B cell (primary cell): ENCODE measurements around the gene FAM8A1. TPM values are rescaled to one million over a fixed set of nuclear protein-coding genes. Genes with fewer than 3 reads are reported as not detected.
"Not testable (repeated sequence)": the region's sequence is repeated elsewhere in the genome, so short reads cannot be mapped to it uniquely, and the experiment has no call there.

Experiments
- ATAC-seq: fragments of 200-7000 bp; cut with Tn5 transposase; one replicate; pipeline ENCODE4 v1.10.0; 2021; ENCODE audit warnings: low read depth, mild to moderate bottlenecking, moderate number of reproducible peaks, moderate library complexity
- CTCF ChIA-PET: fragments of 350-600 bp; sonication (Branson Sonifier 250); formaldehyde crosslinking; loops from one replicate; lab custom pipeline; 2021; ENCODE audit warnings: antibody characterized with exemption, inconsistent platforms; lab: Charles Lee
- POLR2A ChIA-PET: fragments of 350-600 bp; sonication (Branson Sonifier 250); formaldehyde crosslinking; loops from one replicate; lab custom pipeline; 2021; ENCODE audit warnings: antibody characterized with exemption; lab: Charles Lee
- DNase-seq: peaks from one replicate; pipeline ENCODE4 v3.0.0; 2013
- H2AFZ ChIP-seq: 2 replicates; pipeline ENCODE4 v1.6.1; 2012; ENCODE audit warnings: mild to moderate bottlenecking, low read depth, low read length; ENCODE audit not compliant: insufficient read depth, poor library complexity, severe bottlenecking
- H3K27ac ChIP-seq, 2 donors: 1 replicate in 1 of 2; 2 replicates in 1 of 2; pipeline ENCODE4 v1.5.1; 2012 to 2013; ENCODE audit warnings: low read length in 2 of 2, mild to moderate bottlenecking in 2 of 2, moderate library complexity in 1 of 2
- H3K27me3 ChIP-seq, 4 experiments: fragments of 200-600 bp in 1 of 4; sonication (generic) in 1 of 4; replicated peaks in 1 of 4; 1 replicate in 2 of 4; 2 replicates in 2 of 4; pipeline versions ENCODE4 v1.6.1 to v1.7.0; 2013 to 2016; ENCODE audit warnings: low read length in 3 of 4, mild to moderate bottlenecking in 2 of 4, mixed read lengths in 1 of 4, moderate library complexity in 1 of 4; ENCODE audit not compliant: insufficient read depth in 4 of 4, control insufficient read depth in 3 of 4; ENCODE audit errors: control extremely low read depth in 1 of 4
- H3K36me3 ChIP-seq, 2 experiments: replicated peaks in 1 of 2; 1 replicate in 1 of 2; 2 replicates in 1 of 2; pipeline versions ENCODE4 v1.6.1 to v1.7.1; 2013; ENCODE audit warnings: low read length in 1 of 2; ENCODE audit not compliant: insufficient read depth in 2 of 2, control insufficient read depth in 1 of 2; ENCODE audit errors: control extremely low read depth in 1 of 2, extremely low read depth in 1 of 2
- H3K4me1 ChIP-seq, 2 donors: fragments of 200-600 bp in 1 of 2; sonication (generic) in 1 of 2; 1 replicate in 1 of 2; 2 replicates in 1 of 2; pipeline versions ENCODE4 v1.5.1 to v1.6.1; 2013 to 2017; ENCODE audit warnings: low read length in 2 of 2; ENCODE audit not compliant: control insufficient read depth in 2 of 2, insufficient read depth in 2 of 2
- H3K4me2 ChIP-seq: replicated peaks from 2 replicates; pipeline ENCODE3; 2012; ENCODE audit warnings: mild to moderate bottlenecking, low read depth, low read length; ENCODE audit not compliant: poor library complexity, severe bottlenecking
- H3K4me3 ChIP-seq, 5 experiments: fragments of 200-600 bp in 1 of 5; sonication (generic) in 1 of 5; 1 replicate in 3 of 5; 2 replicates in 2 of 5; pipeline versions ENCODE4 v1.5.1 to v1.7.0; 2011 to 2016; ENCODE audit warnings: low read length in 4 of 5, mild to moderate bottlenecking in 4 of 5, low read depth in 2 of 5, control low read depth in 1 of 5, moderate library complexity in 1 of 5; ENCODE audit not compliant: insufficient read depth in 1 of 5; ENCODE audit errors: control extremely low read depth in 1 of 5, extremely low read depth in 1 of 5
- H3K79me2 ChIP-seq: fragments of 200-600 bp; sonication (generic); one replicate; pipeline ENCODE4 v1.6.0; 2016; ENCODE audit warnings: low read length; ENCODE audit not compliant: control insufficient read depth, insufficient read depth
- H3K9ac ChIP-seq: fragments of 200-600 bp; sonication (generic); 2 replicates; pipeline ENCODE4 v1.6.1; 2017; ENCODE audit warnings: mild to moderate bottlenecking, low read length, moderate library complexity
- H3K9me3 ChIP-seq, 3 donors: one replicate each; pipeline versions ENCODE4 v1.6.1 to v1.7.1; 2013; ENCODE audit warnings: low read length in 2 of 3; ENCODE audit not compliant: control insufficient read depth in 2 of 3, insufficient read depth in 1 of 3; ENCODE audit errors: control extremely low read depth in 1 of 3
- H4K20me1 ChIP-seq: 2 replicates; pipeline ENCODE4 v1.6.0; 2012; ENCODE audit warnings: mild to moderate bottlenecking, low read length; ENCODE audit not compliant: insufficient read depth, control insufficient read depth, poor library complexity, severe bottlenecking
- H3K27ac Mint-ChIP-seq: one replicate; pipeline ENCODE4 v1.8.0; 2021; ENCODE audit warnings: mixed read lengths
- H3K27me3 Mint-ChIP-seq: one replicate; pipeline ENCODE4 v1.8.0; 2021; ENCODE audit warnings: mixed read lengths
- H3K4me1 Mint-ChIP-seq: one replicate; pipeline ENCODE4 v1.8.0; 2021; ENCODE audit warnings: mixed read lengths
- H3K4me3 Mint-ChIP-seq: one replicate; pipeline ENCODE4 v1.8.0; 2021; ENCODE audit warnings: mixed read lengths
- H3K9me3 Mint-ChIP-seq: one replicate; pipeline ENCODE4 v1.8.0; 2022; ENCODE audit warnings: mixed read lengths; ENCODE audit not compliant: insufficient read depth
- CTCF ChIP-seq: fragments of 200-600 bp; IDR thresholded peaks from one replicate; pipeline ENCODE4 v1.8.0; 2022; ENCODE audit warnings: antibody characterized with exemption, mild to moderate bottlenecking
- EZH2 ChIP-seq: IDR thresholded peaks from 2 replicates; pipeline ENCODE4 v1.6.1; 2012; ENCODE audit warnings: borderline replicate concordance, low read depth, mild to moderate bottlenecking, moderate library complexity, low read length; ENCODE audit not compliant: insufficient read depth, poor library complexity, severe bottlenecking
- whole genome bisulfite sequencing: methylation state at CpG from one replicate; pipeline ENCODE4 v1.1.5; 2013; ENCODE audit warnings: missing lambda C conversion rate; ENCODE audit not compliant: insufficient coverage; 5-methylcytosine and 5-hydroxymethylcytosine counted together
- intact Hi-C: fragments of 100-400 bp; cut with micrococcal nuclease; formaldehyde crosslinking; loops from one replicate; pipeline ENCODE4 v1.10.0; 2022
- polyA plus RNA-seq: library from polyadenylated mRNA; depleted of rRNA; stranded (reverse); fragments of >200 nt; gene quantifications from 2 replicates; pipeline ENCODE4 v1.2.3, GENCODE V29; 2012
- total RNA-seq, 2 donors: library from RNA; stranded (reverse); fragments of 120-200 nt in 1 of 2; gene quantifications; 1 replicate in 1 of 2; 2 replicates in 1 of 2; pipeline versions ENCODE4 v1.2.3 to v1.2.4, GENCODE V29; 2013 to 2022

The FAM8A1 gene
- total and polyA plus RNA-seq, 2 donors (not counting 1 experiment from before 2014, with no cell fraction given): 4.6 to 7.0 TPM

GRCh38 chr6:17580518-17581048 lies 19.5 kb upstream of the FAM8A1 start:
- H3K79me2 ChIP-seq: no peaks in the 10 kb centered on the region
- intact Hi-C loops: loop anchor here (5.0 kb wide), 1 partner anchor 542 kb away; the partner anchor contains the start of gene NHLRC1
- Mint-ChIP-seq H3K27ac (no peak overlapping the region), H3K27me3 (peaks cover 14% of the 10 kb centered on the region), H3K4me3 (peak overlapping the region; percentile 63), H3K4me1 (no peaks in the 10 kb centered on the region), H3K9me3 (peaks cover 9% of the 10 kb centered on the region)
- no peaks in the 10 kb centered on the region for H3K36me3 ChIP-seq
- peak overlapping the region; percentile 78 for H3K4me2 ChIP-seq
- no peaks in the 10 kb centered on the region for H3K4me1 ChIP-seq
- peak; percentile 58 for ATAC-seq
- H2AFZ ChIP-seq: peak overlapping the region; percentile 73
- peaks cover 0 to 3% (median 0%) of the 10 kb centered on the region in 4 experiments for H3K27me3 ChIP-seq
- DNase-seq: no peak
- ChIA-PET CTCF (interaction anchor here (3.7 kb wide), 1 partner anchor 224 kb away, joined by 20 read pairs; no protein-coding TSS in a partner anchor), POLR2A (no interaction called here)
- TF ChIP-seq EZH2: no peak
- TF ChIP-seq CTCF: no peak
- H3K4me3 ChIP-seq: peak overlapping the region in 4 of 5 experiments; percentile 25 to 61 (median 50)
- WGBS: 32% methylated on average over 48 of the region's 53 CpGs
- H3K9me3 ChIP-seq: peaks cover 0 to 10% (median 7%) of the 10 kb centered on the region in 3 donors
- peak overlapping the region; percentile 48 for H3K9ac ChIP-seq
- no peaks in the 10 kb centered on the region for H4K20me1 ChIP-seq
- no peak overlapping the region for H3K27ac ChIP-seq

GRCh38 chr6:17581282-17581681 lies 18.8 kb upstream of the FAM8A1 start:
- H2AFZ ChIP-seq, H3K9me3 Mint-ChIP-seq, H3K79me2 ChIP-seq, H3K4me1 ChIP-seq, H3K27ac Mint-ChIP-seq, POLR2A ChIA-PET, DNase-seq, H3K4me2 ChIP-seq, H3K4me1 Mint-ChIP-seq, ATAC-seq, H4K20me1 ChIP-seq, H3K9me3 ChIP-seq, H3K27me3 ChIP-seq, H3K27ac ChIP-seq, H3K9ac ChIP-seq, H3K4me3 ChIP-seq, H3K36me3 ChIP-seq: not testable (repeated sequence)
- peak overlapping the region; percentile 25 for H3K4me3 Mint-ChIP-seq
- 96% methylated on average over 5 of the region's 7 CpGs for WGBS
- intact Hi-C loops: loop anchor here (5.0 kb wide), 1 partner anchor 541 kb away; the partner anchor contains the start of gene NHLRC1
- CTCF ChIA-PET: interaction anchor here (1.4 to 3.7 kb wide), 2 partner anchors 223 to 235 kb away, joined by 3 to 20 read pairs; no protein-coding TSS in a partner anchor
- peaks cover 14% of the 10 kb centered on the region for H3K27me3 Mint-ChIP-seq
